Endometrial microvascular endothelial cells (primary cell): ENCODE results near the gene CRYBA2. TPM values are rescaled to one million over a fixed set of nuclear protein-coding genes. Genes with fewer than 3 reads are reported as not detected.

Experiments used
- in situ Hi-C: cut with HindIII; loops from 2 replicates; pipeline ENCODE4 v1.10.0; 2017; ENCODE audit warnings: low sequenced_read_pairs, low pct_unique_long_range_greater_than_20kb; ENCODE audit errors: inconsistent ontology term
- total RNA-seq: library from RNA; depleted of rRNA; stranded (reverse); fragments of >200 nt; gene quantifications from one replicate; pipeline ENCODE4 v1.2.3, GENCODE V29; 2015; ENCODE audit errors: inconsistent ontology term

Gene CRYBA2, protein sequence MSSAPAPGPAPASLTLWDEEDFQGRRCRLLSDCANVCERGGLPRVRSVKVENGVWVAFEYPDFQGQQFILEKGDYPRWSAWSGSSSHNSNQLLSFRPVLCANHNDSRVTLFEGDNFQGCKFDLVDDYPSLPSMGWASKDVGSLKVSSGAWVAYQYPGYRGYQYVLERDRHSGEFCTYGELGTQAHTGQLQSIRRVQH
- total RNA-seq, result not detected

DNA sequence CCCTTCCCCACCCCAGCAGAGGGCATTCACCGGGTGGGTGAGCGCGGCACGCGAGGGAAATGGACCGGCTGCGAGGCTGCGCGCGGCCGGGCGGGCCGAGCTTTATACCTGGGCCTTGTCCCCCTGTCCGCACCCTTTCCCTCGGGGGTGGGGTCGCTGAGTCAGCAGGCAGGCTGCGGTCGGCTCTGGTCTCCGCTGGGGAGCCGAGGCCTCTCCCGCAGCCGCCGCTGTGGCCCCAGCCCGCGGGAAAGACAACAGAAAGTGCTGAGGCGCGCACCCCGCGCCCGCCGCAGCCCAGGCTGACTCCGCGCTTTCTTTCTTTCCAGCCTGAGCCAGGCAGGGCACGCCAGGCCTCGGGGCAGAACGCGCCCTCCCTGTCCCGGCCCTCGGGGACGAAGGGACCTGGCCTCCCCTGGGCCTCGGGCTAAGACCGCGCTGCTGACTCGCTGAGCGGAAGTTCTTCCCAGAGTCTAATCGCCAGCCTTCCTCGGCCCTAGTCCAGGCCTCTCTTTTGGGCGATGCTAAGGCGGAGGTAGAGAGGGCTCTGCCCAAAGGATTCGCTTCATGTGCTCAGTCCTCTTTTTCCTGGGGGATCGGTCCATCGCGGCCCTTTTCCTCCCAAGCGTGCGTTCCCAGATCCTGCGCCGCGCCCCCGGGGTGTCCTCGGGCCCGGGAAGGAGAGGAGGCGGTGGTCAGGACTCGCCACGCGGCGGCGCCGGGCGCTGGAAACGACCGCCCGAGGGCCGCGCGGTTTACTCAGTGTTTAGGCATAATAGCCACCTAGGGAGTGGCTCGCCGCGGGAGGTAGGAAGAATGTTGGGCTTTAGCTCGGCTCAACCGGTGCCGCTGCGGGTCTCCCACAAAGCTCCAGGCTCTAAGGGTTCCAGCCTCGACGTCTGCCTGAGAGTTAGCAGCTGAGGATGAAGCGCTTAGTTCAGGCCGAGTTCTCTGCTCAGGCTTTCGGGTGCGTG lies at the start of gene CRYBA2:
Gene CRYBA2 (minus strand): TSS at position 78 of the 971 bp plus-strand sequence. CDS start 246 bp downstream, outside the sequence.
- in situ Hi-C loops, result no loop called here

GRCh38 chr2:219042750-219043149 lies 49.5 kb upstream of the CRYBA2 start:
- in situ Hi-C loops, result no loop called here

- in situ Hi-C loops, result no loop called here
These were observed 48.9 kb upstream of the CRYBA2 start for GRCh38 chr2:219042157-219042556.

GRCh38 chr2:219041252-219041651 lies 48.0 kb upstream of the CRYBA2 start, which contains the start of gene CFAP65:
TSS of gene CFAP65 (minus strand) at chr2:219041516. CDS start at chr2:219039048, 2,468 bp downstream.
- in situ Hi-C loops, result no loop called here

DNA sequence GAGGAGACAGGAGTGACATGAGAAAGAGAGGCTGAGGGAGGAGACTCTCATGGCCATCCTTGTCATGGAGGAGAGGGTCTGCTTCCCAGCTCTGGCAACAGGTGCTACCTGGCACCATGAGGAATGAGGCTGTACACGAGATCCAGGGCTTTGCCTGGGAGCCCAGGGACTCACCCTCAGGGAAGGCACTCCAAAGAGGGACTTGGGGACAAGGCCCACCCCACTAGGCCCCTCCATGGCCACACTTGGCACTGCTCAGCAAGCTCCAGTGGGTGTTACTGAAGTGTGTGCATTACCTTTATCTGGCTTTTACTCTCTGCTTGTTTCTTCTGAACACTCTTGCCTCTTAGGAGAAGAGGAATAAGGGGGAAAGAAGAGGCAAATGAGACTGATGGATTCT lies 45.4 kb upstream of the CRYBA2 start:
- in situ Hi-C loops, result no loop called here

DNA sequence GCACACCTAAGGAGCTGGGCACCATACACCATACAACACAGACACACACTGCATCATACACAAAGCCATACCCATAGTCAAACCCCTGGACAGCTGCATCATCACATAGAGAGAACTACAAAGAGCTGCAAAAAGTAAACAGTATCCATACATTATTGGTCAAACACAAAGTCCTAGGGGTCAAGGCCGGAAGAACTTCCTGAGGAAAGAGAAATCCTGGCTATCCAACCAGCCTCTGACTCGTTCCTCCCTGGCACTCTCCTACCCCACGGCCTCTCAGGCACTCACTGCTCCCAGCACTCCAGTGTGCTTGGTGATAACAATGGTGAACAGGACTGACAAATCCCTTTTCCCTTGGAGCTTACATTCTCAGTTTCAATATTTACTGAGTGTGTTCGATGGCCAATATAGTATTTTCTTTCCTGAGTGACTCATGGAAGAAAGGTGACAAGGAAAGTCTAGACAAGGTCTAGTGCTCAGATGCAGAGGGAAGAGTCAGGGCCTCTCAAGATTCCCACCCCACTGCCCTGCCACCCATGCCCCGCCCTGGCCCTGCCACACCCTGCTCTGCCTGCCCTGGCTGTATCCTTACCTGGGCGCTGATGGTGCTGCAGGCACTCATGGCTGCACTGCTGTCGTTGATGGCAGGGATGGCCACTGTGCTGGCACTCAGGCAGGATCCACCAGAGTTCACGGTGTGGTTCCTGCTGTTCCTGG lies 44.7 kb upstream of the CRYBA2 start:
- in situ Hi-C loops, result no loop called here

- in situ Hi-C loops, result no loop called here
These were observed 42.7 kb upstream of the CRYBA2 start for GRCh38 chr2:219035942-219036341.

DNA sequence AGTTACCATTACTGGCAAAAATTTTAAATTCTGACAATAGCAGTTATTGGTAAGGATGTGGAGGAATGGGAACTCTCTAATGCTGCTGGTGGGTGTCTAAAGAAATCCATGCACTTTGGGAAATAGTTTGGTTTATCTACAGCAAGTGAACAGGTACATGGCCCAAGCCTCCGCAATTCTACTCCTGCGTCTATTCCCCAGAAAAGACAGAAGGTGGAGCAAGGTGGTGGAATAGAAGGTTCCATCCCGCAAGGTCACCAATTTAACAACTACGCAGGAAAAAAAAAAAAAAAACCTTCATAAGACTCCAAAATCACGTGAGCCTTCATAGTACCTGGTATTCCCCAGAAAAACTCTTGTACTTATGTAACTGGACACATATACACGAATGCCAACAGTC lies 41.6 kb upstream of the CRYBA2 start:
- in situ Hi-C loops, result no loop called here

DNA sequence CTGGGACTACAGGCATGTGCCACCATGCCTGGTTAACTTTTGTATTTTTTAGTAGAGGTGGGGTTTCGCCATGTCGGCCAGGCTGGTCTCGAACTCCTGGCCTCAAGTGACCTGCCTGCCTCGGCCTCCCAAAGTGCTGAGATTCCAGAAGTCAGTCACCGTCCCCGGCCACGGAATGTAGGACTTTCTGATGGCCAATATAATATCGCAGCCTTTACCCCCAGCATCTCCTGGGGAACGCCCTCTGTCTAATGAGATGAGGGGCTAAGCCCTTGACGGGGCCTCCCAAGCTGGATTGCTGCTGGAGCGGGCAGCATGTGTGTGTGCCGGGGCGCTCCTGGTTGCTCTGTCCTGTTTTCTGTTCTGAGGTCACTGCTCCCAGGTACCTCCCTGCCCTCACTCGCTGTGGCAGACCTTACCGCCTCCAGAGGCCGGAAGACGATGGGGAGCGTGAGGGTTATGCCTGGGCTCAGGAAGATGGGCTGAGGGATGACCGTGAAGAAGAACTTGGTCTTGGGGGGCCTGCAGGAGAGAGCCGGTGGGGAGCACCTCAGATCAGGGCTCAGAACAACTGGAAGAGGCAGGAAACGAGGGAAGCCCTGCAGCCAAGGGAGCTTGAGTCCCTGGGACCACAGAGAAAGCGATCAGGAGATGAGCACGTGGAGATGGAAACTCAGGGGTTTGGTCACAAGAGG lies 39.0 kb upstream of the CRYBA2 start:
- in situ Hi-C loops, result no loop called here

- in situ Hi-C loops, result no loop called here
These were observed 38.0 kb upstream of the CRYBA2 start for GRCh38 chr2:219031005-219031738.

DNA sequence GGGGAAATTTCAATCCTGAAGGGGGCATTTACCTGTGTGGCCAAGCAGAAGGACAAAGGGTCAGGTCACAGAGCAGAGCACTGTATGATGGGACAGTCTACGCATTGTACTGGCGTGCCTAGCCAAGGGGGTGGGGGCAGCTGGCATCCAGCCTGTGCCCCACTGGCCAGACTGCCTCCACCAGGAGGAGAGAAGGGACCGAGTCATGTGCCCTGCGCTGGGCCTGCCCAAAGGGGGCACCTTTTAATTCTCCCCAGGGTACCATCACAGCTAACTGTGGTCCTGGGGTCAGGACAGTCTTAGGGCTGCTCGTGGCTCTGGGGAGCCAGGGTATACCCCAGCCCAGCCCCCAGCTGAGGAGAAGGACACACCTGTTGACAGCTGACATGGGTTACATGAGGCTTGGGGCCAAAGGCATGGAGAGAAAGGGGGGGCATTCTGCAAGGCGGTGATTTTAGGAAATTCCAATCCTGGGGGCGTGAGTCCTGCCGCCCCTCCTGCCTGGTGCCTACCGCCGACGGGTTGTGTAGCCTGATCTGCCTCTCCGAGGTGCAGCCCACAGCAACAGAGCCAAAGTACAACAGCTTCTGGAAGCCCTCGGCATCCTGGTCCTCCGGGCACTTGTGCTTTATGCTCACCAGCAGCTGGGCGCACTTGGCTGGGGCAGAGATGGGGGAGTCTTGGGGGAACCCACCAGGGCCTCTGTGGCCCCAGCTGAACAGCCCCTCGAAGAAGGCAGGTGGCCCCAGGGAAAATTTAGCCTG lies 37.1 kb upstream of the CRYBA2 start:
- in situ Hi-C loops, result no loop called here

DNA sequence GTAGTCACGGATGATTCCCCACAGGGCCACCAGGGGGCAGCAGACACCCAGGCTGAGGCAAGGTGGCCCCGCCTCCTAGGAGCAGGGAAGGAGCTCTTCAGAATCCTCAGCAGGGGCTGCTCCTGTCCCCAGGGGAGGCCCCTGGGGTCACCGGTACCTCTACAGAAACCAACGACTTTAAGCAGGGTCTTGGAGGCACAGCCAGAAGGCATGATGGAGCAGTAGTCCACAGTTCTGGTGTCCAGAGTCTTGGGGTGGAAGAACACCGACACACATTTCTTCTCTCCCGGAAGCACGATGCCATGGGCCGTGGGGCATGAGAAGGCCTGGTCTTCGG lies 36.6 kb upstream of the CRYBA2 start:
- in situ Hi-C loops, result no loop called here

- in situ Hi-C loops, result no loop called here
These were observed 36.0 kb upstream of the CRYBA2 start for GRCh38 chr2:219028996-219029828.

DNA sequence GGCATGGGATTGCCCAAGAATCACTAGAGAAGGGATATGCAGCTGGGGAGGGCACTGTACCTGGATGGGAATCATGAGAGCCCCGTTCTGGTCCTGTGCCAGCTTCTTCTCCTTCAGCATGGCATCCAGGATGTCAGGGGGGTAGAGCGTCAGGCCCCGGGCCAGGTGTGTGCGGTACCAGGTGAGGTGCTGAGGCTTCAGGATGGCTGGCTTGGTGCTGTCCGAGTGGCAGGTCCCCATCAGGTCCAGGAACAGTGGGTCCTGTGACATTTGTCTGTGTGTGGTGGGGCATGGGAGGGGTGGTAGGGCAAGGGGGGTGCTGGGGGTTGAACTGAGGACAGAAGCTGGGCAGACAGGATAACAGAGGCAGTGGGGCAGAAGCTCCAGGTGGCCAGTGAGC lies 34.9 kb upstream of the CRYBA2 start:
- in situ Hi-C loops, result no loop called here

- in situ Hi-C loops, result no loop called here
These were observed 34.4 kb upstream of the CRYBA2 start for GRCh38 chr2:219027511-219028055.

DNA sequence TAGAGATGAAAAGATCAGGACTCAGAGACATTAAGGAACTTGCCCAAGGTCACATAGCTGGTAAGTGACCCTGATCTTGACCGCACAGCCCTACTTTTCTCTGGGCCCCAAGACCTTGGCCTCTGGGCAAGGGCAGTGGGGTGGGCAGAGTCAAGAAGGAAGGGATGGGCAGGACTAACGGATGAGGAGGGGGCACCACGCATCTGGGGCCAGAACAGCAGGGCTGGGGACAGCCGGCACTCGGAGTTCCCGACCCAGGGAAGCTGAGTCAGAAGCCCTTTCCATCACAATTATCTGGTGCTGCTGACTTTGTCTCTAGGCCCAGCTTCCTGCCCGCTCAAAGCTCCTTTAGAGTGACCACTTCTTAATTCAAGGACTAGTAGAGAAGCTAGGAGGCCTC lies 33.7 kb upstream of the CRYBA2 start:
- in situ Hi-C loops, result no loop called here
